ENCODE measurements around the gene TMEM25. TPM values are rescaled to one million over a fixed set of nuclear protein-coding genes. Genes with fewer than 3 reads are reported as not detected.
"Not testable (repeated sequence)": the region's sequence is repeated elsewhere in the genome, so short reads cannot be mapped to it uniquely, and the experiment has no call there.

TMEM25 gene
- total RNA-seq, 4 donors from 2014 or later = 2.5 to 36.6 (median 10.7) TPM

DNA sequence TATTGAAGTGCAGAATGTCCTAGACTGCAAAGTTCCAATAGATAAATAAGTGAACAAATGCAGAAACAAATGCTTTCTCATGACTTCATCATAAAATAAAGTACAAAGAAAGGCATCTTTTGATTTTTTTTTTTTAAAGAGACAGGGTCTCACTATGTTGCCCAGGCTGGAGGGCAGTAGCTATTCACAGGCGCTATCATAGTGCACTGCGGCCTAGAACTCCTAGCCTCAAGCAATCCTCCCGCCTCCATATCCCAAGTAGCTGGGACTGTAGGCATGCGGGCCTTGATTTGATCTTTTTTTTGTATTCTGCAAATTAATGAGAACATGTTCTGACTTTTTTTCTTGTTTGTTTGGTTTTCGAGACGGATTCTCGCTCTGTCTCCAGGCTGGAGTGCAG is 43.6 kb downstream of the TMEM25 start:
- Histone ChIP-seq H3K27me3 (no peaks in the 10 kb centered on the region), H3K27ac (no peak overlapping the region), H3K9me3 (no peaks in the 10 kb centered on the region), H3K36me3 (no peaks in the 10 kb centered on the region), H3K4me3 (no peak overlapping the region), H3K4me1 (peaks cover 37 to 59% of the 10 kb centered on the region in 2 donors)
- TF ChIP-seq POLR2A (IDR thresholded peaks at IDR 0.05) (no peak), CTCF (IDR thresholded peaks at IDR 0.05 in 4 of 5, conservative IDR thresholded peaks at IDR 0.05 in 1 of 5) (no peak)
- no peak for DNase-seq
- ATAC-seq = no peak
- in situ Hi-C loops (cut with MboI; ENCODE audit: low sequenced_read_pairs in 4 of 4) (no loop called here), intact Hi-C loops (cut with DNase I; ENCODE audit: low total_unique reads) (no loop called here)

DNA sequence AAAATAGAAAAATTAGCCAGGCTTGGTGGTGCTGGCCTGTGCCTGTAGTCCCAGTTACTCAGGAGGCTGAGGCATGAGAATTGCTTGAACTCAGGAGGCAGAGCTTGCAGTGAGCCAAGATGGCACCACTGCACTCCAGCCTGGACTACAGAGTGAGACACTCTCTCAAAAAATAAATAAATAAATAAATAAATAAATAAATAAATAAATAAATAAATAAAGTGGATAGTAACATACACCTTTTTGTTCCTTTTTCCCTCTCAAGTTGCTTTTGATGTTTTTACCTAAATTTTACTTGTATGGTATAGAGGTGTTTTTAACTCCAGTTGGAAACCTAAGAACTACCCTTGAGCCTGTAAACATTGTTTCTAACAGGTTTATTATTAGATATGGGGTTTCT is 47.0 kb downstream of the TMEM25 start:
- in situ Hi-C loops (cut with MboI; ENCODE audit: low sequenced_read_pairs in 4 of 4) = not testable (repeated sequence)

DNA sequence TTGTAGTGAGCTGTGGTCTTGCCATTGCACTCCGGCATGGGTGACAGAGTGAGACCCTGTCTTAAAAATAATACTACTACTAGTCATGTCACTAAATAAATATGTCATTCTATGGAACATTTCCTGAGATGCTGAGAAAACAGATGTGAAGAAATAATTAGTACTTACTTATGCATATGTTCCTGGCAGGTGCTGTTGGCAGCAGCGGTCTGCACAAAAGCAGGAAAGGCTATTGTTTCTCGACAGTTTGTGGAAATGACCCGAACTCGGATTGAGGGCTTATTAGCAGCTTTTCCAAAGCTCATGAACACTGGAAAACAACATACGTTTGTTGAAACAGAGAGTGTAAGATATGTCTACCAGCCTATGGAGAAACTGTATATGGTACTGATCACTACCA is 50.1 kb downstream of the TMEM25 start:
- Histone ChIP-seq H3K36me3 (peaks cover 0 to 38% of the 10 kb centered on the region in 2 donors), H3K4me1 (peaks cover 16 to 27% of the 10 kb centered on the region in 2 donors), H3K27ac (peak overlapping the region; percentile 20 to 61 (median 52)), H3K27me3 (no peaks in the 10 kb centered on the region), H3K9me3 (no peaks in the 10 kb centered on the region), H3K4me3 (no peak overlapping the region)
- DNase-seq = no peak
- in situ Hi-C loops (cut with MboI; ENCODE audit: low sequenced_read_pairs in 4 of 4) = no loop called here
- intact Hi-C loops (cut with DNase I; ENCODE audit: low total_unique reads) = no loop called here
- peak in 1 of 2 donors; percentile 62 for ATAC-seq
- no peak for TF ChIP-seq POLR2A (IDR thresholded peaks at IDR 0.05)

More for the DNA sequence above, 47.0 kb downstream of the TMEM25 start:
- DNase-seq; H3K36me3 ChIP-seq; ATAC-seq; intact Hi-C loops (cut with DNase I; ENCODE audit: low total_unique reads); H3K27me3 ChIP-seq; H3K27ac ChIP-seq; H3K9me3 ChIP-seq; H3K4me3 ChIP-seq: not testable (repeated sequence)
- peaks cover 37 to 55% of the 10 kb centered on the region in 2 donors for H3K4me1 ChIP-seq

Other genes with a start within 250 kb of the TMEM25 start
- under 1 TPM in 2 of 4 donors, not detected in 2; 0.42 to 0.51 TPM for gene CD3E, start 226.5 kb upstream of the TMEM25 start, total RNA-seq
- 1 to 10 TPM in 1 of 4 donors, under 1 TPM in 2, not detected in 1; 0.35 to 3.0 (median 0.46) TPM for gene CD3D, start 188.5 kb upstream of the TMEM25 start, total RNA-seq
- under 1 TPM in 2 of 4 donors, not detected in 2; 0.33 to 0.51 TPM for gene CD3G, start 186.8 kb upstream of the TMEM25 start, total RNA-seq
- gene UBE4A, start 171.6 kb upstream of the TMEM25 start, total RNA-seq = 10 to 100 TPM; 36.6 to 73.9 (median 41.7) TPM
- gene ATP5MG, start 129.6 kb upstream of the TMEM25 start, total RNA-seq = 10 to 100 TPM; 46.9 to 90.6 (median 55.4) TPM
- 10 to 100 TPM; 24.3 to 55.6 (median 27.9) TPM for gene KMT2A, start 94.7 kb upstream of the TMEM25 start, total RNA-seq
- gene TTC36, start 3.7 kb upstream of the TMEM25 start, total RNA-seq = 1 to 10 TPM in 1 of 4 donors, under 1 TPM in 1, not detected in 2; 0.55 to 3.8 TPM
- gene IFT46, start 34.7 kb downstream of the TMEM25 start, total RNA-seq = 10 to 100 TPM; 14.1 to 25.1 (median 15.4) TPM
- 10 to 100 TPM; 48.7 to 78.7 (median 65.4) TPM for gene ARCN1, start 41.2 kb downstream of the TMEM25 start, total RNA-seq
- 10 to 100 TPM; 16.5 to 35.7 (median 22.7) TPM for gene PHLDB1, start 76.4 kb downstream of the TMEM25 start, total RNA-seq
- gene TREH, start 148.5 kb downstream of the TMEM25 start, total RNA-seq = not detected

All from gastrocnemius medialis (tissue), 4 donors.